GM21576 (cell line): ENCODE results near the gene RGS7.
"Not testable (repeated sequence)": the region's sequence is repeated elsewhere in the genome, so short reads cannot be mapped to it uniquely, and the experiment has no call there.

Source experiments
- ATAC-seq: cut with Tn5 transposase; IDR thresholded peaks from one replicate; pipeline ENCODE4 v1.9.1; 2021; ENCODE audit warnings: mild to moderate bottlenecking, moderate library complexity; ENCODE audit not compliant: unreplicated experiment

Gene RGS7

DNA sequence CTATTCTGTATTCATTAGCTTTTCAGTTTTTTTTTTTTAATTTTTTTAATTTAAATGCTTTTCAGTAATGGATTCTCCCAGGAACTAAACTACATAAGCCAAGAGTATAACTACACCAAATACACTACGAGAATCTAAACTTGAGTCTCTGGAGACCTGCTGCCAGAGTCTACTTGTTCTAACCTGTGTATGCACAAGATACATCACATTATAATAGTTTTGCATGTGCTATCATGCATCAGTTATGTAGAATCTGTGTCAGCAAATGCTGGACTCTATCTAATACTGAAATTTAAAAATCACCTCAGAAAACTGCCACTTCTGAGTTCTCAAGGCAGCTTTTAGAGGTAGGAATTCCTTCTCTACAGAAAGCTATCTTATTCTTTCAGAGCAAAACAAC lies 598.7 kb downstream of the RGS7 start:
- ATAC-seq: no peak

DNA sequence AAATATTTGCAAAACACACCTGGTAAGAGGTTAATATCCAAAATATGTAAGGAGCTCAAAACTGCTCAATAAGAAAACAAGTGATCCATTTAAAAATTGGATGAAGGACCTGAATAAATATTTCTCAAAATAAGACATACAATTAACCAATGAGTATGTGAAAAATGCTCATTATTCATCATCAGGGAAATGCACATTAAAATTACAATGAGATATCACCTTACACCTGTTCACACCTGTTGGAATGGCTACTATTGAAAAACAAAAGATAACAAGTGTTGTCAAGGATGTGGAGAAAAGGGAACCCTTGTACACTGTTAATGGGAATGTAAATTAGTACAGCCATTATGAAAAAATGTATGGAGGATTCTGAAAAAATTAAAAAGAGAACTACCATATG lies 609.1 kb downstream of the RGS7 start:
- ATAC-seq: no peak

DNA sequence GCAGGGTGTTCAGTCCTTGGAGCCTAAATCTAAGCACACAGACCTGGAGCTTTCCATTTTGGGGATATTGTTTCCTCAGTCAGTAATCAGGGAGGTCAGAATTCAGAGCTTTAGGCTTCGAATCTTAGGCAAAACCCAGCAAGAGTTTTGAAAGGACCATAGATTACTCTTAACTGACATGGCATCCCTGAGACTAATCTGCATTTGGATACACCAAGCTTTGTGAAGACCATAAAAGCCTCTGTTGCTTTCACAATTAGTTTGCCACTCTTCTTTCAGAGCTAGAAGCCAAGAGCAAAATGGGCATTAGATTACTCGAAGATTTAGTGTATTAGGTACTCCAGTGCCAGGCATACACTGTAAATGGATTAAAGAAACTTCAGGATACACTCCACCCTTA lies 613.3 kb downstream of the RGS7 start:
- no peak for ATAC-seq

DNA sequence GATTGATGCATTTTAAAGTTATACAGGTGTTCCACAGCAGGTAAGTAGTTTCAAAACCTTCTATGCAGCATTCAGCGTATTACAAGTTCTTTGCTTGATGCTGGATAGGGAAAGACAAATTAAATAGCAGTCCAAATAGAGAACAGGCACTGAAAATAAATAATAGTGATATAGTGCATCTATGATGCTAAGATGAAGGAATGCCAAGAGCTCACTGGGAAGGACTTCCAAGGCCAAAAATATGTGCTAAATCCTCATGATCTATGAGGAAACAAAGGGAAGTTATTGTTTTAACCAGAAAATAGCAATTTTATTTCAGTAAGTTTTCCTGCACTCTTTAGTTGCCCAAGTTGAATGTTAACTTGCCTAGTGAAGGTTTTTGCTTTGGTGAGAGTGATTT lies 617.3 kb downstream of the RGS7 start:
- ATAC-seq: no peak

DNA sequence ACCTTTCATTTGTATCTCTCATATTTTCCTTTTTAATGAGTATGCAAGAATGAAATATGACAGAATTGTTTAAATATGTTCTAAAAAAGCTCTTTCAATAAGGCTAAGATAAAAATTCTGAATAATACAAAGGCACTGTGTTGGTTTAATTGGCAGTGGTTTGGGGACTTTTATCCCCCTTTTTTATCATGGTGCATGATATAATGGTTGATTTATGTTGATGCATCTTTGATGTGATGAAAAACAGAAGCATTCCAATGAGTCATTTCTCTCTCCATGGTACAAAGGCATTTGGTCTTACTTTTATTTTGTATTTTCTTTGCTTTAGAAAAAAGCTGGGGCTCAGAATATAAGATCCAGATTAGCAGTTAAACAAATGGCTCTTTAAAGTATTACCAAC lies 617.9 kb downstream of the RGS7 start:
- ATAC-seq: no peak

DNA sequence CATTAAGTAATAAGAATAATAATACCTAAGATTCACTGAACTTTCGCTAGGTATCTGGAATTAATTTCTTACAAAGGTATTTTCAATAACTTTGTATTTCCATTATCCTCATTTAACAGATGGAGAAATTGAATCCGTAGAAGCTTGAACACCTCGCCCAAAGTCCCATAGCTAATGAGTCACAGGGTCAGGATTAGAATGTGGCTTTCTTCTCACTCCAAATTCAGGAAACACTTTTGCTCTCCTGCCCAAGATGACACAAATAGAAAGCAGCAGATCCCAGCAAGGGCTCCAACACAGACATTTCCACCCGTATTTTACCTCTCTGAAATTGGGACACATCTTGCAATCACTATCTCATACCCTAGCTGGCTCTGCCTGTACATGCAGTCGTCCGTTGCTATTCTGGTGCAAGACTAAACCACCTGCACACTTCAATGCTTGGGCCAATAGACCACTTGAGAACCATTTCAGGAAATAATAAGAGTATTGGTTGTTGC lies 619.2 kb downstream of the RGS7 start:
- no peak for ATAC-seq

DNA sequence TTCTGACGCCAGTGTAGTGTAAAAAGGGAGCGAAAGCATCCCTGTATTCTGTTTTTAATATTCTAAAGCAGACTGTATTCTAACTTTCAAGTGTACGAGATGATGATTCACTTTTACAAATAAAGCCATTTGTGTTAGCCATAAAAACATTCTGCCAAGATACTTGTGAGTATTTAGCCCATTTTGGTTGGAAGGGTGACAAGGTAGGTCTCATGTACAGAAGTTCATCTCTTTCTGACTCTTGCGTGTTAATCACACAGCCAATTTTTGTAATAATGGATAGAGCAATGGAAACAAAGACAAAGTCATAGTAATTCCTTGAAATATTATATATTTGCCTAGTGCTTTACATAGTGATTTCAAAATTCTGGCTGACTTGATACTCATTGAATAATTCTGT lies 619.7 kb downstream of the RGS7 start:
- ATAC-seq: no peak

DNA sequence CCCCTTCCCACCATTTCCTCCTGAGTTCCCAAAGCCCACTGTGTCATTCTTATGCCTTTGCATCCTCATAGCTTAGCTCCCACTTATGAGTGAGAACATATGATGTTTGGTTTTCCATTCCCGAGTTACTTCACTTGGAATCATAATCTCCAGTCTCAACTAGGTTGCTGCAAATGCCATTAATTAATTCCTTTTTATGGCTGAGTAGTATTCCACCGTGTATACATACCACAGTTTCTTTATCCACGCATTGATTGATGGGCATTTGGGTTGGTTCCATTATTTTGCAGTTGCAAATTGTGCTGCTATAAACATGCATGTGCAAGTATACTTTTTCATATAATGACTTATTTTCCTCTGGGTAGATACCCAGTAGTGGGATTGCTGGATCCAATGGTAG lies 622.3 kb downstream of the RGS7 start:
- ATAC-seq: not testable (repeated sequence)

DNA sequence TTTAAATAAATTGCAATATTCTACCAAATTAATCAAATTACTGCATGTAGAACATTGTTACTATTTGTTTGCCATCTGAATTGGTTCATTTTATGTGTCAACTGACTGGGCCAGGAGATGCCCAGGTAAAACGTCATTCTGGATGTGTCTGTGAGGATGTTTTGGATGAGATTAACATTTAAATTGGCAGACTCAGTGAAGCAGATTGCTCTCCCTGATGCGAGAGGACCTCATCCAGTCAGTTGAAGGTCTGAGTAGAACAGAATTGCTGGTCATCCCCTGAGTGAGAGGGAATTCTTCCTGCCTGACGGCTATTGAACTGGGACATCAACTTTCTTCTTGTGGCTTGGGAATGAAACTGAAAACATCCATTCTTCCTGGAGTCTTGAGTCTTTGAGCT lies 623.0 kb downstream of the RGS7 start:
- ATAC-seq: no peak

DNA sequence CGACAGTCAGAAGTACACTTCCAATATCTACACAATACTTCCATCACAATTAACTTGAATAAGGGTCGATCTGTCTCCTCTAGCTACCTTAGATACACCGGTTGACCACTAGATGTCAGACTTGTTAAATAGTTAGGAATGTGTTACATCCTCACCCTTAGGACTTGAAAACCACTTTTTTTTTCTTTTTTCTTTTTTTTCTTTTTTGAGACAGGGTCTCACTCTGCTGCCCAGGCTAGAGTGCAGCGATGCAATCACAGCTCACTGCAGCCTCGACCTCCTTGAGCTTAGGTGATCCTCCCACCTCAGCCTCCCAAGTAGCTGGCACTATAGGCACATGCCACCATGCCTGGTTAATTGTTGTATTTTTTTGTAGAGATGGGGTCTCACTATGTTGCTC lies 624.6 kb downstream of the RGS7 start:
- peak; percentile 84 for ATAC-seq
